22Rv1 (cell line): Measurements from ENCODE around the gene ZNF217.
"Not testable (repeated sequence)": the region's sequence is repeated elsewhere in the genome, so short reads cannot be mapped to it uniquely, and the experiment has no call there.

Source experiments
- H3K27ac ChIP-seq: fragments of 450-650 bp; 2 replicates; pipeline ENCODE4 v1.5.1; 2017
- CTCF ChIP-seq: fragments of 450-650 bp; IDR thresholded peaks from 2 replicates; pipeline ENCODE4 v1.5.1; 2017; ENCODE audit warnings: mild to moderate bottlenecking
- ZFX ChIP-seq: fragments of 450-650 bp; IDR thresholded peaks from 2 replicates; pipeline ENCODE4 v1.6.1; 2017; ENCODE audit warnings: antibody characterized with exemption, borderline replicate concordance

ZNF217 gene

GRCh38 chr20:53635221-53635620, 41.6 kb upstream of the ZNF217 start:
- no peak for TF ChIP-seq ZFX
- TF ChIP-seq CTCF = no peak
- H3K27ac ChIP-seq = no peak overlapping the region

- H3K27ac ChIP-seq = no peak overlapping the region
These were observed 38.4 kb upstream of the ZNF217 start for GRCh38 chr20:53631909-53632662.

GRCh38 chr20:53629436-53629835, 35.8 kb upstream of the ZNF217 start:
- TF ChIP-seq CTCF (no peak), ZFX (no peak)
- H3K27ac ChIP-seq = no peak overlapping the region

More at GRCh38 chr20:53631909-53632662, 38.4 kb upstream of the ZNF217 start:
- no peak for TF ChIP-seq ZFX
- no peak for TF ChIP-seq CTCF

- H3K27ac ChIP-seq = not testable (repeated sequence)
These were observed 35.1 kb upstream of the ZNF217 start for GRCh38 chr20:53628758-53629157.

- TF ChIP-seq CTCF (no peak), ZFX (no peak)
- H3K27ac ChIP-seq = no peak overlapping the region
These were observed 34.4 kb upstream of the ZNF217 start for GRCh38 chr20:53628076-53628475.

- not testable (repeated sequence) for H3K27ac ChIP-seq
These were observed 33.4 kb upstream of the ZNF217 start for GRCh38 chr20:53627001-53627400.

- no peak overlapping the region for H3K27ac ChIP-seq
These were observed 32.9 kb upstream of the ZNF217 start for GRCh38 chr20:53626584-53626983.

More at GRCh38 chr20:53626584-53626983, 32.9 kb upstream of the ZNF217 start:
- TF ChIP-seq ZFX (no peak), CTCF (no peak)
